ENCODE data around the gene PBX1. TPM values are rescaled to one million over a fixed set of nuclear protein-coding genes. Genes with fewer than 3 reads are reported as not detected.

The PBX1 gene
- polyA plus RNA-seq, 3 donors, result 160 to 170 (median 165) TPM

GRCh38 chr1:164721228-164721496, 162.2 kb downstream of the PBX1 start:
- no peak for DNase-seq (ENCODE audit: extremely low read depth in 1 of 11, low read depth in 9 of 11, low spot score in 4 of 11)

GRCh38 chr1:164723296-164723798, 164.4 kb downstream of the PBX1 start:
- no peak for DNase-seq (ENCODE audit: extremely low read depth in 1 of 11, low read depth in 9 of 11, low spot score in 4 of 11)

GRCh38 chr1:164725401-164725800, 166.4 kb downstream of the PBX1 start:
- no peak for DNase-seq (ENCODE audit: extremely low read depth in 1 of 11, low read depth in 9 of 11, low spot score in 4 of 11)

- no peak for DNase-seq (ENCODE audit: extremely low read depth in 1 of 11, low read depth in 9 of 11, low spot score in 4 of 11)
These were observed 167.3 kb downstream of the PBX1 start for GRCh38 chr1:164726235-164726634.

- no peak for DNase-seq (ENCODE audit: extremely low read depth in 1 of 11, low read depth in 9 of 11, low spot score in 4 of 11)
These were observed 169.7 kb downstream of the PBX1 start for GRCh38 chr1:164728719-164729118.

- DNase-seq (ENCODE audit: extremely low read depth in 1 of 11, low read depth in 9 of 11, low spot score in 4 of 11), result no peak
These were observed 172.3 kb downstream of the PBX1 start for GRCh38 chr1:164731161-164731876.

- DNase-seq (ENCODE audit: extremely low read depth in 1 of 11, low read depth in 9 of 11, low spot score in 4 of 11), result no peak
These were observed 174.1 kb downstream of the PBX1 start for GRCh38 chr1:164733070-164733469.

- DNase-seq (ENCODE audit: extremely low read depth in 1 of 11, low read depth in 9 of 11, low spot score in 4 of 11), result no peak
These were observed 174.8 kb downstream of the PBX1 start for GRCh38 chr1:164733734-164734133.

GRCh38 chr1:164735315-164736052, 176.5 kb downstream of the PBX1 start:
- no peak for DNase-seq (ENCODE audit: extremely low read depth in 1 of 11, low read depth in 9 of 11, low spot score in 4 of 11)

- no peak for DNase-seq (ENCODE audit: extremely low read depth in 1 of 11, low read depth in 9 of 11, low spot score in 4 of 11)
These were observed 177.2 kb downstream of the PBX1 start for GRCh38 chr1:164736137-164736536.

- no peak for DNase-seq (ENCODE audit: extremely low read depth in 1 of 11, low read depth in 9 of 11, low spot score in 4 of 11)
These were observed 180.2 kb downstream of the PBX1 start for GRCh38 chr1:164739189-164739588.

- DNase-seq (ENCODE audit: extremely low read depth in 1 of 11, low read depth in 9 of 11, low spot score in 4 of 11), result no peak
These were observed 181.1 kb downstream of the PBX1 start for GRCh38 chr1:164740000-164740526.

- DNase-seq (ENCODE audit: extremely low read depth in 1 of 11, low read depth in 9 of 11, low spot score in 4 of 11), result no peak
These were observed 183.8 kb downstream of the PBX1 start for GRCh38 chr1:164742745-164743144.

GRCh38 chr1:164743976-164744375, 185.0 kb downstream of the PBX1 start:
- no peak for DNase-seq (ENCODE audit: extremely low read depth in 1 of 11, low read depth in 9 of 11, low spot score in 4 of 11)

- no peak for DNase-seq (ENCODE audit: extremely low read depth in 1 of 11, low read depth in 9 of 11, low spot score in 4 of 11)
These were observed 186.8 kb downstream of the PBX1 start for GRCh38 chr1:164745736-164746135.

- DNase-seq (ENCODE audit: extremely low read depth in 1 of 11, low read depth in 9 of 11, low spot score in 4 of 11), result no peak
These were observed 187.6 kb downstream of the PBX1 start for GRCh38 chr1:164746632-164747031.

- DNase-seq (ENCODE audit: extremely low read depth in 1 of 11, low read depth in 9 of 11, low spot score in 4 of 11), result no peak
These were observed 189.4 kb downstream of the PBX1 start for GRCh38 chr1:164748253-164748899.

GRCh38 chr1:164753521-164754077, 194.6 kb downstream of the PBX1 start:
- DNase-seq (ENCODE audit: extremely low read depth in 1 of 11, low read depth in 9 of 11, low spot score in 4 of 11), result no peak

GRCh38 chr1:164754088-164754600, 195.2 kb downstream of the PBX1 start:
- DNase-seq (ENCODE audit: extremely low read depth in 1 of 11, low read depth in 9 of 11, low spot score in 4 of 11), result no peak

All from renal cortex interstitium (tissue), 11 donors.